IPS-18a (cell line): Measurements from ENCODE around the gene TCL1A.
"Not testable (repeated sequence)": the region's sequence is repeated elsewhere in the genome, so short reads cannot be mapped to it uniquely, and the experiment has no call there.

Experiments
- H3K27ac ChIP-seq: one replicate; pipeline ENCODE4 v1.5.1; 2013; ENCODE audit warnings: low read length
- H3K27me3 ChIP-seq: one replicate; pipeline ENCODE4 v1.6.1; 2013; ENCODE audit warnings: mild to moderate bottlenecking, low read length; ENCODE audit not compliant: control insufficient read depth, insufficient read depth
- H3K36me3 ChIP-seq: one replicate; pipeline ENCODE4 v1.6.1; 2013; ENCODE audit warnings: low read depth, low read length; ENCODE audit not compliant: control insufficient read depth
- H3K4me1 ChIP-seq: one replicate; pipeline ENCODE4 v1.6.1; 2013; ENCODE audit warnings: low read depth, low read length; ENCODE audit not compliant: control insufficient read depth
- H3K4me3 ChIP-seq: one replicate; pipeline ENCODE4 v1.5.1; 2013; ENCODE audit warnings: low read length
- H3K9ac ChIP-seq: one replicate; pipeline ENCODE4 v1.6.1; 2013; ENCODE audit warnings: mild to moderate bottlenecking, low read length, moderate library complexity
- H3K9me3 ChIP-seq: one replicate; pipeline ENCODE4 v1.6.1; 2013; ENCODE audit warnings: low read depth, low read length; ENCODE audit not compliant: control insufficient read depth

The TCL1A gene

GRCh38 chr14:95668235-95668772 lies 45.6 kb downstream of the TCL1A start:
- H3K27me3 ChIP-seq: no peaks in the 10 kb centered on the region
- H3K4me3 ChIP-seq: no peak overlapping the region
- H3K4me1 ChIP-seq: peaks cover 5% of the 10 kb centered on the region
- no peaks in the 10 kb centered on the region for H3K36me3 ChIP-seq
- H3K9ac ChIP-seq: no peak overlapping the region
- H3K9me3 ChIP-seq: no peaks in the 10 kb centered on the region
- no peak overlapping the region for H3K27ac ChIP-seq

- H3K9me3 ChIP-seq: no peaks in the 10 kb centered on the region
- H3K4me3 ChIP-seq: no peak overlapping the region
- H3K9ac ChIP-seq: no peak overlapping the region
- peaks cover 8% of the 10 kb centered on the region for H3K4me1 ChIP-seq
- H3K36me3 ChIP-seq: no peaks in the 10 kb centered on the region
- no peak overlapping the region for H3K27ac ChIP-seq
- H3K27me3 ChIP-seq: no peaks in the 10 kb centered on the region
These were observed 46.7 kb downstream of the TCL1A start for GRCh38 chr14:95667249-95667693.

DNA sequence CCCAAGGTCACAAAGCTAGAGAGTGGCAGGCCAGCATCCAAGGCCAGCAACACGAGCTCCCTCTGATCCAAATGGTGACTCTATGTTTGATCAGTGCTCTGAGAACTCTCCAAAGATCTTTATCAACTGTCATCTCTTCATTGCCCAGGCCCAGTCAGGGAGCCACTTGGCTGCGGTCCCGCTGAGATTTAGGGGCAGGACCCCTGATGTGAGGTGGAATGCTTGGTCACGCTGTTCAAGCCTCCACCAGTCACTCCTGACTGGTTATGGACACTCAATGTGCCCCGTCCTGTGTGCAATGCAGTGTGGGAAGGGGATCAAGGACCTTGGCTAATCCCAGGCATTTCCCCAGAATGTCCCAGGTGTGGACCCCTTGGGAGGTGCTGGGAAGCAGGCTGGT lies 47.5 kb downstream of the TCL1A start:
- H3K4me3 ChIP-seq: no peak overlapping the region
- peaks cover 8% of the 10 kb centered on the region for H3K4me1 ChIP-seq
- no peaks in the 10 kb centered on the region for H3K9me3 ChIP-seq
- H3K27me3 ChIP-seq: no peaks in the 10 kb centered on the region
- H3K9ac ChIP-seq: no peak overlapping the region
- H3K27ac ChIP-seq: no peak overlapping the region
- H3K36me3 ChIP-seq: no peaks in the 10 kb centered on the region

- H3K9ac ChIP-seq, H3K9me3 ChIP-seq, H3K4me3 ChIP-seq, H3K27me3 ChIP-seq, H3K36me3 ChIP-seq, H3K27ac ChIP-seq, H3K4me1 ChIP-seq: not testable (repeated sequence)
These were observed 48.4 kb downstream of the TCL1A start for GRCh38 chr14:95665530-95665929.

- H3K4me3 ChIP-seq: no peak overlapping the region
- H3K36me3 ChIP-seq: no peaks in the 10 kb centered on the region
- no peaks in the 10 kb centered on the region for H3K9me3 ChIP-seq
- H3K27ac ChIP-seq: no peak overlapping the region
- no peak overlapping the region for H3K9ac ChIP-seq
- H3K4me1 ChIP-seq: peaks cover 8% of the 10 kb centered on the region
- H3K27me3 ChIP-seq: no peaks in the 10 kb centered on the region
These were observed 49.4 kb downstream of the TCL1A start for GRCh38 chr14:95664546-95664945.

DNA sequence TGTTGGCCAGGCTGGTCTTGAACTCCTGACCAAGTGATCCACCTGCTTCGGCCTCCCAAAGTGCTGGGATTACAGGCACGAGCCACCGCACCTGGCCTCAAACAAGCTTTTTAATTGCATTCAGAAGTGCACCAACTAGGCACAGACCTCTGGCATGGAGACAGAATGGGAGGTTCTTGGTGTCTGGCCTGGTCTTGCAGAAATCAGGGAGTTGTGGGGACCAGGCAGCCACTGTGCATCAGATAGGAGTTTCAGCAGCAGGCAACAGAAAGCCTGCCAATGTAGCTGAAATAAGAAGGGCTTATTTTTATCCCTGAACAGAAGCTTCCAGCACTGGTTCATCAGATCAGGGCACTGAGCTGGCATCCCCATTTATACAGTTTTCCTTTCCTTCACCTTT lies 49.9 kb downstream of the TCL1A start:
- H3K27ac ChIP-seq: no peak overlapping the region
- no peak overlapping the region for H3K4me3 ChIP-seq
- peaks cover 8% of the 10 kb centered on the region for H3K4me1 ChIP-seq
- H3K9me3 ChIP-seq: no peaks in the 10 kb centered on the region
- no peak overlapping the region for H3K9ac ChIP-seq
- H3K36me3 ChIP-seq: no peaks in the 10 kb centered on the region
- H3K27me3 ChIP-seq: no peaks in the 10 kb centered on the region

- H3K27me3 ChIP-seq: no peaks in the 10 kb centered on the region
- H3K4me3 ChIP-seq: no peak overlapping the region
- H3K27ac ChIP-seq: no peak overlapping the region
- H3K36me3 ChIP-seq: no peaks in the 10 kb centered on the region
- H3K9ac ChIP-seq: no peak overlapping the region
- no peaks in the 10 kb centered on the region for H3K9me3 ChIP-seq
- peaks cover 8% of the 10 kb centered on the region for H3K4me1 ChIP-seq
These were observed 50.6 kb downstream of the TCL1A start for GRCh38 chr14:95663226-95663797.

DNA sequence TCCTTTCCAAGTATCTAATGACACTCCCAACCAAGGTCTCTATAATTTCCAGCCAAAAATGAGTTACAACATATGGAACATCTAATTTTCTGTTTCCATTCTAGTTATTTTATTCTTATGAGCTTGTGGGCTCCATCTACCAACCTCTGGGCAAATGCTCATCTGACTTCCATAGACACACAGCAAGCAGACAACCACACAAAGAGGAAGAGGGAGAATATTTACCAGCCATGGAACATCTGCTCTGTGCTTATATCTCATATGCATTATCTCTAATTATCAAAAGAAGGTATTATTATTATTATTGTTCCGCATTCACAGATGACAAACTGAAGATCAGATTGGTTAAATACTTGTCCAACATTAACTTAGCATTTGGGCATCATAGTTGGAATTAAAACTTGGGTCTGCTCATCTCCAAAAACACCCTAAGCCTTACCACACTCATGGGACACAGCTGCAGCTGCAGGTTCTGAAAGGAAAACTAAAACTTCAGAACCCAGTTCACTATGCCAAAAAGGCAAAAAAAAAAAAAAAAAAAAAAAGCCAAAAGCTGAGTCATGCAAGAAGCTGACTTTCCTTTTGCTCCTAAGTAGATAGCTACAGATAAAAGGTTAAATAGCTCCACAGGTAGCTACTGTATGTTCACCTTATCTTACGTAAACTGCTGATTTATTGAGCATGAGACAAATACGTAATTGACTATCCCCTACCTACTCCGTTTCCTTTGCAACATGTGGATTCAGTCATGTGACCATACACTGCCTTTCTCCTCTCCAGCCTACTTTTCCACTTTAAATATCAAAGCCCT lies 51.3 kb downstream of the TCL1A start:
- H3K9me3 ChIP-seq: no peaks in the 10 kb centered on the region
- H3K4me1 ChIP-seq: peaks cover 10% of the 10 kb centered on the region
- no peak overlapping the region for H3K27ac ChIP-seq
- no peaks in the 10 kb centered on the region for H3K27me3 ChIP-seq
- no peaks in the 10 kb centered on the region for H3K36me3 ChIP-seq
- H3K4me3 ChIP-seq: no peak overlapping the region
- no peak overlapping the region for H3K9ac ChIP-seq

DNA sequence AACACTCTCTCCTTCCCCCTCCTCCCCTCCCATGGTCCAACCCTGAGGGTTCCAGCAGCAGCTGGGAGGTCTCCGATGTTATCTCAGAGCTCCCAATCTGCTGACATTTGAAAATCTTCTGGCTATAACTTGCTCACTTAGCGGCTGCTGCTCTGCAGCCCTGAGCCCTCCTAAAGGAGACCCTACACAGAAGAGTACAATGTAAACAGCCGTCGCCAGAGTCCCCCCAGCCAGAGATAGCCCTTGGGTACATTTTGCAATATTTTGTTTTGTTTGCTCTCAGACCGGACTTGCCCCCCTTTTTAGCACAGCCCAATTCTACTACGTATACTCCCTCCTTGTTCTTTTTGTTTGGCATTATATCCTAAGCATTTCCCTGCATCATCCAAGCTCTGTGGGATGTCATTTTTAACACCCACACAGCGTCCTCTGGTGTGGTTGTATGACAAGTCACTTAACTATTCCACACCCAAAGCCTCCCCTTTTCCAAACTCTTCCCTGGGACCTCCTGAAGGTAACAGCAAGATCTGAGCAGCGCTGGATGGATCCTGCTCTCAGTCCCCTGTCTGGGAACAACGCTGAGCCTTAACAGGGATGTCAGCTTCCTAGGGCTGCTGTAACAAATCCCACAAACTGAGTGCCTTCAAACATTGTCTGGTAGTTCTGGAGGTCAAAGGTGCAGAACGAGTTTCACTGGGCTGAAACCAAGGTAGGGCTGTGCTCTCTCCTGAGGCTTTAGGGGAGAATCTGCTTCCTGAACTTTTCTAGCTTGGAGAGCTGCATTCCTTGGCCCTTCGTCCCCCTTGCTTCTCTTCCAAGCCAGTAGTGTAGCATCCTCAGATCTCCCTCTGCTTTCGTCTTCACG lies 53.0 kb downstream of the TCL1A start:
- Histone ChIP-seq H3K9ac (no peak overlapping the region), H3K36me3 (no peaks in the 10 kb centered on the region), H3K27me3 (no peaks in the 10 kb centered on the region), H3K4me3 (no peak overlapping the region), H3K9me3 (no peaks in the 10 kb centered on the region), H3K4me1 (peaks cover 10% of the 10 kb centered on the region), H3K27ac (no peak overlapping the region)

GRCh38 chr14:95659990-95660385 lies 53.9 kb downstream of the TCL1A start:
- no peaks in the 10 kb centered on the region for H3K27me3 ChIP-seq
- H3K9me3 ChIP-seq: no peaks in the 10 kb centered on the region
- H3K36me3 ChIP-seq: no peaks in the 10 kb centered on the region
- no peak overlapping the region for H3K4me3 ChIP-seq
- no peak overlapping the region for H3K9ac ChIP-seq
- no peak overlapping the region for H3K27ac ChIP-seq
- H3K4me1 ChIP-seq: peaks cover 18% of the 10 kb centered on the region
